Hepatocyte (in vitro differentiated cells): ENCODE data around the gene LITAF. TPM values are rescaled to one million over a fixed set of nuclear protein-coding genes. Genes with fewer than 3 reads are reported as not detected.

Experiments used
- DNase-seq: peaks from one replicate; pipeline ENCODE4 v3.0.0-alpha.2; 2016; ENCODE audit warnings: low spot score
- H2AFZ ChIP-seq: fragments of 200-600 bp; sonication (generic); 2 replicates; pipeline ENCODE4 v1.6.0; 2016; ENCODE audit warnings: antibody characterized with exemption, mild to moderate bottlenecking
- H3K27ac ChIP-seq: fragments of 200-600 bp; sonication (generic); 2 replicates; pipeline ENCODE4 v1.5.1; 2016; ENCODE audit warnings: mild to moderate bottlenecking
- H3K27me3 ChIP-seq: fragments of 200-600 bp; sonication (generic); 2 replicates; pipeline ENCODE4 v1.6.1; 2016
- H3K36me3 ChIP-seq: fragments of 200-600 bp; sonication (generic); replicated peaks from 2 replicates; pipeline ENCODE4 v1.5.1; 2016; ENCODE audit warnings: low read depth; ENCODE audit not compliant: insufficient read depth
- H3K4me1 ChIP-seq: fragments of 200-600 bp; sonication (generic); 2 replicates; pipeline ENCODE4 v1.5.1; 2016; ENCODE audit warnings: mild to moderate bottlenecking, moderate library complexity; ENCODE audit not compliant: insufficient read depth
- H3K4me2 ChIP-seq: fragments of 200-600 bp; sonication (generic); 2 replicates; pipeline ENCODE4 v1.6.0; 2016
- H3K4me3 ChIP-seq: fragments of 200-600 bp; sonication (generic); 2 replicates; pipeline ENCODE4 v1.5.1; 2016; ENCODE audit warnings: mild to moderate bottlenecking
- H3K79me2 ChIP-seq: fragments of 200-600 bp; sonication (generic); 2 replicates; pipeline ENCODE4 v1.6.0; 2017; ENCODE audit warnings: mild to moderate bottlenecking
- H3K9me2 ChIP-seq: fragments of 200-600 bp; sonication (generic); replicated peaks from 2 replicates; pipeline ENCODE4 v1.6.0; 2017; ENCODE audit warnings: mild to moderate bottlenecking; ENCODE audit not compliant: insufficient read depth
- H3K9me3 ChIP-seq: fragments of 200-600 bp; sonication (generic); 2 replicates; pipeline ENCODE4 v1.5.1; 2016; ENCODE audit warnings: low read depth, mild to moderate bottlenecking
- H4K20me1 ChIP-seq: fragments of 200-600 bp; sonication (generic); 2 replicates; pipeline ENCODE4 v1.6.0; 2016; ENCODE audit warnings: mild to moderate bottlenecking; ENCODE audit not compliant: insufficient read depth, poor library complexity, severe bottlenecking
- EZH2 ChIP-seq: fragments of 200-600 bp; sonication (generic); IDR thresholded peaks from 2 replicates; pipeline ENCODE4 v1.6.1; 2016; ENCODE audit warnings: antibody characterized with exemption, mild to moderate bottlenecking, borderline replicate concordance
- EZH2phosphoT487 ChIP-seq: fragments of 200-600 bp; sonication (generic); IDR thresholded peaks from one replicate; pipeline ENCODE4 v1.6.1; 2018; ENCODE audit warnings: antibody characterized with exemption, mild to moderate bottlenecking, low read depth, moderate library complexity; ENCODE audit not compliant: unreplicated experiment, severe bottlenecking
- WGBS: methylation state at CpG from one replicate; pipeline ENCODE4 v1.1.6; 2016; ENCODE audit warnings: low lambda C conversion rate; ENCODE audit errors: missing lambda C conversion rate; 5-methylcytosine and 5-hydroxymethylcytosine counted together
- polyA plus RNA-seq: library from polyadenylated mRNA; unstranded; fragments of >200 nt; fragmentation: Nextera tagmentation; extraction: Ambion mirVana; gene quantifications from 2 replicates; pipeline ENCODE4 v1.2.1, GENCODE V29; 2016
- total RNA-seq: library from RNA; depleted of rRNA; stranded (reverse); fragments of >200 nt; gene quantifications from 2 replicates; pipeline ENCODE4 v1.2.3, GENCODE V29; 2014
- TF ChIP-seq, protein P1 (sequence below): fragments of 200-600 bp; sonication (generic); IDR thresholded peaks from 2 replicates; pipeline ENCODE4 v1.5.1; 2016; ENCODE audit warnings: antibody characterized with exemption, mild to moderate bottlenecking; ENCODE audit not compliant: poor library complexity

Gene LITAF
- total and polyA plus RNA-seq, 2 experiments from 2014 or later, result 65.6 to 134 TPM

DNA sequence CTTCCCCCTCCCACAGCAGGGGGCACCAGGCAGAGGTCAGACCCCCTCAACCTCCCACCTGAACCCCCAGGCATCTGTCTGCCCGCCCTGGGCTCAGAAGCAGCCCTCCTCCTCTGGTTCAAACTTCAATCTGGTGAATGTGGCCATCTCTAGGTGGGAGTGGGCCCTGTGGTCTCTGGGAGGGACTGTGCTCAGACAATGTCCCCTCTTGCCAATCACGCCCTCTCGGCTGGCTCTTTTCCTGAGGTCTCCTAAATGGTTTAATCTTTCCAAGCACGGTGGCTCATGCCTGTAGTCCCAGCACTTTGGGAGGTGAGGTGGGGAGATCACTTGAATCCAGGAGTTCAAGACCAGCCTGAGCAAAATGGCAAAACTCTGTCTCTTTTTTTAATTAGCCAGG, 15.2 kb downstream of the LITAF start:
- no peak for DNase-seq
- no peaks in the 10 kb centered on the region for H3K27me3 ChIP-seq
- H3K36me3 ChIP-seq, result no peaks in the 10 kb centered on the region
- H3K79me2 ChIP-seq, result peaks cover 95% of the 10 kb centered on the region
- no peak overlapping the region for H3K4me3 ChIP-seq
- peaks cover 74% of the 10 kb centered on the region for H4K20me1 ChIP-seq
- TF ChIP-seq, protein P1, sequence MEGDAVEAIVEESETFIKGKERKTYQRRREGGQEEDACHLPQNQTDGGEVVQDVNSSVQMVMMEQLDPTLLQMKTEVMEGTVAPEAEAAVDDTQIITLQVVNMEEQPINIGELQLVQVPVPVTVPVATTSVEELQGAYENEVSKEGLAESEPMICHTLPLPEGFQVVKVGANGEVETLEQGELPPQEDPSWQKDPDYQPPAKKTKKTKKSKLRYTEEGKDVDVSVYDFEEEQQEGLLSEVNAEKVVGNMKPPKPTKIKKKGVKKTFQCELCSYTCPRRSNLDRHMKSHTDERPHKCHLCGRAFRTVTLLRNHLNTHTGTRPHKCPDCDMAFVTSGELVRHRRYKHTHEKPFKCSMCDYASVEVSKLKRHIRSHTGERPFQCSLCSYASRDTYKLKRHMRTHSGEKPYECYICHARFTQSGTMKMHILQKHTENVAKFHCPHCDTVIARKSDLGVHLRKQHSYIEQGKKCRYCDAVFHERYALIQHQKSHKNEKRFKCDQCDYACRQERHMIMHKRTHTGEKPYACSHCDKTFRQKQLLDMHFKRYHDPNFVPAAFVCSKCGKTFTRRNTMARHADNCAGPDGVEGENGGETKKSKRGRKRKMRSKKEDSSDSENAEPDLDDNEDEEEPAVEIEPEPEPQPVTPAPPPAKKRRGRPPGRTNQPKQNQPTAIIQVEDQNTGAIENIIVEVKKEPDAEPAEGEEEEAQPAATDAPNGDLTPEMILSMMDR, result no peak
- TF ChIP-seq EZH2phosphoT487 (no peak), EZH2 (no peak)
- 87% methylated on average over 4 of the region's 4 CpGs for WGBS
- no peak overlapping the region for H3K27ac ChIP-seq
- no peaks in the 10 kb centered on the region for H3K9me3 ChIP-seq
- H3K4me1 ChIP-seq, result no peaks in the 10 kb centered on the region
- H3K9me2 ChIP-seq, result no peaks in the 10 kb centered on the region
- no peak overlapping the region for H3K4me2 ChIP-seq
- H2AFZ ChIP-seq, result no peak overlapping the region

DNA sequence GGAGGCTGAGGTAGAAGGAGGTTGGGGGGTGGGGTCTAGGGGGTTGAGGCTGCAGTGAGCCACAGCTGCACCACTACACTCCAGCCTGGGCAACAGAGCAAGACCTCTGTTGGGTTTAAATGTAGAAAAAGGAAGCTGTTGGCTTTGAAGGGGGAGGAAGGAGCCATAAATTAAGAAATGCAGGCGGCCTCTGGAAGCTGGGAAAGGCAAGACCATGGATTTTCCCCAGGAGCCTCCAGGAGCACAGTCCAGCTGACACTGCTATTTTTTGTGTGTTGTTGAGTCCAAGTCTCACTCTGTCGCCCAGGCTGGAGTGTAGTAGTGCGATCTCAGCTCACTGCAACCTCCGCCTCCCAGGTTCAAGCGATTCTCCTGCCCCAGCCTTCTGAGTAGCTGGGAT, 15.9 kb downstream of the LITAF start:
- no peaks in the 10 kb centered on the region for H3K36me3 ChIP-seq
- peaks cover 78% of the 10 kb centered on the region for H4K20me1 ChIP-seq
- no peaks in the 10 kb centered on the region for H3K4me1 ChIP-seq
- no peak overlapping the region for H3K4me3 ChIP-seq
- H3K79me2 ChIP-seq, result peaks cover 95% of the 10 kb centered on the region
- WGBS, result 87% methylated on average over 5 of the region's 5 CpGs
- no peaks in the 10 kb centered on the region for H3K9me2 ChIP-seq
- H2AFZ ChIP-seq, result no peak overlapping the region
- H3K9me3 ChIP-seq, result no peaks in the 10 kb centered on the region
- no peak for DNase-seq
- TF ChIP-seq, protein P1, result no peak
- TF ChIP-seq EZH2phosphoT487 (no peak), EZH2 (no peak)
- H3K27ac ChIP-seq, result no peak overlapping the region
- no peak overlapping the region for H3K4me2 ChIP-seq
- no peaks in the 10 kb centered on the region for H3K27me3 ChIP-seq

DNA sequence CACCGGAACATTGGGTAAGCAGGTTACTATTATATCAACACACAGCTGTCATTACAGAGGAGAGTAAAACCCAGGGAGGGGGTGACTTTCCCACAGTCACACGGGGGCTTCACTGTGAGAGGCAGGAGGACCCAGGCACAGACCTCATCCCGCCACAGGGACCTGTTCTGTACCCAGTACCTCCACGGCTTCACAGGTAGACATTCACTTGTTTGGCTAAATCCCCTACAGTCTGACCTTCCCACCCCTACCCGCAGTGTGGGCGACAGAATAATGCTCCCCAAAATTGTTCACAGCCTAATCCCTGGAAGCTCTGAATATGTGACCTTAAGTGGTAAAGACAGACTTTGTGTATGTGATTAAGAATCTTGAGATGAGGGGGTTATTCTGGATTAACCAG, 16.5 kb downstream of the LITAF start:
- Histone ChIP-seq H3K79me2 (peaks cover 94% of the 10 kb centered on the region), H3K4me3 (no peak overlapping the region), H4K20me1 (peaks cover 74% of the 10 kb centered on the region), H3K27ac (no peak overlapping the region), H3K4me1 (no peaks in the 10 kb centered on the region), H2AFZ (no peak overlapping the region), H3K9me2 (no peaks in the 10 kb centered on the region), H3K4me2 (no peak overlapping the region), H3K9me3 (no peaks in the 10 kb centered on the region), H3K36me3 (no peaks in the 10 kb centered on the region), H3K27me3 (no peaks in the 10 kb centered on the region)
- no peak for DNase-seq
- TF ChIP-seq EZH2, result no peak
- no peak for TF ChIP-seq EZH2phosphoT487
- TF ChIP-seq, protein P1, result no peak
- WGBS, result 98% methylated on average over 6 of the region's 6 CpGs

DNA sequence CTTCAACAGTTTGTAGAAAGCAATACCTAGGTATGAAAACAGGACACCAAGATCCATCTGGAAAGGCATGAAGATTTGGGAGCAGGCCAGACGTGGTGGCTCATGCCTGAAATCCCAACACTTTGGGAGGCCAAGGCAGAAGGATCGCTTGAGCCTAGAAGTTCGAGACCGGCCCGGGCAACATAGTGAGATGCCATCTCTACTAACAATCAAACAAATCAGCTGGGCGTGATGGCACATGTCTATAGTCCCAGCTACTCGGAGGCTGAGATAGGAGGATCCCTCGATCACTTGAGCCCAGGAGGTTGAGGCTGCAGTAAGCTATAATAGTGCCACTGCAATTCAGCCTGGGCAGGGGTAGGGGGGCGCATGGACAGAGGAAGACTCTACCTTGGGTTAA, 20.3 kb downstream of the LITAF start:
- Histone ChIP-seq H4K20me1 (peaks cover 36% of the 10 kb centered on the region), H3K9me3 (no peaks in the 10 kb centered on the region), H3K4me3 (no peak overlapping the region), H2AFZ (no peak overlapping the region), H3K4me1 (peaks cover 16% of the 10 kb centered on the region), H3K79me2 (peaks cover 89% of the 10 kb centered on the region), H3K27ac (no peak overlapping the region), H3K9me2 (no peaks in the 10 kb centered on the region), H3K36me3 (no peaks in the 10 kb centered on the region), H3K27me3 (no peaks in the 10 kb centered on the region), H3K4me2 (no peak overlapping the region)
- TF ChIP-seq EZH2 (no peak), EZH2phosphoT487 (no peak)
- TF ChIP-seq, protein P1, result no peak
- DNase-seq, result no peak
- WGBS, result 97% methylated on average over 9 of the region's 9 CpGs
